ENCODE data around the gene EXOSC5. TPM values are rescaled to one million over a fixed set of nuclear protein-coding genes. Genes with fewer than 3 reads are reported as not detected.
A peak's percentile ranks its signal among the peaks of the same experiment; 100 is the strongest.

The EXOSC5 gene
- total and polyA plus RNA-seq, 2 of the 13 experiments (the other 11 are each of a cell fraction or from before 2014, with no cell fraction given): 24.1 to 26.5 TPM

GRCh38 chr19:41352609-41353465, 44.3 kb downstream of the EXOSC5 start (continued):
- TF ChIP-seq ZHX2 (IDR thresholded peaks at IDR 0.05; ENCODE audit: low read depth): no peak
- TF ChIP-seq ZHX2 (CRISPR knock-in tag; IDR thresholded peaks at IDR 0.05; ENCODE audit: borderline replicate concordance): no peak
- no peak for TF ChIP-seq PHF21A (CRISPR knock-in tag; IDR thresholded peaks at IDR 0.05)
- TF ChIP-seq ZNF879 (CRISPR knock-in tag; IDR thresholded peaks at IDR 0.05): 0 out of 2 replicates have a peak, but pooled peaks have one; percentile 43
- no peak for TF ChIP-seq SOX13 (IDR thresholded peaks at IDR 0.05)
- TF ChIP-seq SOX13 (CRISPR knock-in tag; conservative IDR thresholded peaks at IDR 0.05 in 1 of 2, IDR thresholded peaks at IDR 0.05 in 1 of 2): no peak
- TF ChIP-seq MIER3 (CRISPR knock-in tag; IDR thresholded peaks at IDR 0.05; ENCODE audit: borderline replicate concordance): no peak; the same call in 1 of the 2 replicates
- no peak for TF ChIP-seq CEBPB (IDR thresholded peaks at IDR 0.05; ENCODE audit: borderline replicate concordance, low read depth, low read length)
- no peak for TF ChIP-seq GZF1 (CRISPR knock-in tag; IDR thresholded peaks at IDR 0.05)
- no peak for TF ChIP-seq DRAP1 (CRISPR knock-in tag; IDR thresholded peaks at IDR 0.05)
- no peak for TF ChIP-seq KAT7 (CRISPR knock-in tag; IDR thresholded peaks at IDR 0.05; ENCODE audit: borderline replicate concordance)
- TF ChIP-seq ZNF275 (CRISPR knock-in tag; IDR thresholded peaks at IDR 0.05; ENCODE audit: borderline replicate concordance): no peak
- TF ChIP-seq ASH2L (IDR thresholded peaks at IDR 0.05; ENCODE audit: insufficient read length, low read depth, low read length): peak; percentile 55
- no peak for TF ChIP-seq BRD4 (CRISPR knock-in tag; IDR thresholded peaks at IDR 0.05)
- TF ChIP-seq HMGXB4 (CRISPR knock-in tag; IDR thresholded peaks at IDR 0.05; ENCODE audit: borderline replicate concordance in 1 of 2, low read depth in 1 of 2): peak; percentile 81 to 94; a peak in 3 of 4 replicates
- no peak for TF ChIP-seq FUBP1 (CRISPR knock-in tag; IDR thresholded peaks at IDR 0.05; ENCODE audit: borderline replicate concordance)
- no peak for TF ChIP-seq ZNF367 (CRISPR knock-in tag; IDR thresholded peaks at IDR 0.05; ENCODE audit: borderline replicate concordance)
